Thyroid gland (tissue), 4 donors: ENCODE measurements around the gene ITGA5.

Experiments
- POLR2A ChIP-seq, 2 donors: fragments of 450-650 bp; IDR thresholded peaks; one replicate each; pipeline ENCODE4 v1.6.1; 2017; ENCODE audit warnings: antibody characterized with exemption in 2 of 2, mild to moderate bottlenecking in 2 of 2, moderate library complexity in 1 of 2
- TF ChIP-seq, protein P1 (sequence below), 6 experiments: fragments of 200-600 bp in 3 of 6; fragments of 450-650 bp in 3 of 6; sonication (generic) in 3 of 6; IDR thresholded peaks; one replicate each; pipeline ENCODE4 v1.5.1; 2016 to 2019; ENCODE audit warnings: antibody characterized with exemption in 6 of 6, mild to moderate bottlenecking in 2 of 6, inconsistent platforms in 1 of 6, moderate library complexity in 1 of 6

DNA sequence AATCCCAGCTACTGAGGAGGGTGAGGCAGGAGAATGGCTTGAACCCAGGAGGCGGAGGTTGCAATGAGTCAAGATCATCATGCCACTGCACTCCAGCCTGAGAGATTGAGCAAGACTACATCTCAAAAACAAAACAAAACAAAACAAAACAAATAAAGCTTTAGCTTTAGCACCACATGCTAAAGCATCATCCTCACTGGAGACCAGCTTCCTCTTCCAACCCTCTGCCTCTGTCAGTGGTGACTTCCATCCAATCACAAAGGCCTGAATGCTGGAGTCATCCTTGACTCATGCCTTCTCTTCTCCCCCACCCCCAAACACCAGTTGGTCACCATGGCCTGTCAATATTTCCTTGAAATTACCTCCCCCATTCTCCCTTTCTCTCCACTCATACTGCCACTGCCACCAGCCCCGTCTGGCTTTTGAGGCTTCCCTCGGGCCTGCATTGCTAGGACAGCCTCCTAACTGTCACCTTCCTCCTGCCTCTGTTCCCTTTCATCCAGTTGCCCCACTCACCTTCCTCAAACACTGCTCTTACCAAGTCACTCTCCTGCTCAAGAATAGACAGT, 35.9 kb downstream of the ITGA5 start:
- TF ChIP-seq, protein P1, sequence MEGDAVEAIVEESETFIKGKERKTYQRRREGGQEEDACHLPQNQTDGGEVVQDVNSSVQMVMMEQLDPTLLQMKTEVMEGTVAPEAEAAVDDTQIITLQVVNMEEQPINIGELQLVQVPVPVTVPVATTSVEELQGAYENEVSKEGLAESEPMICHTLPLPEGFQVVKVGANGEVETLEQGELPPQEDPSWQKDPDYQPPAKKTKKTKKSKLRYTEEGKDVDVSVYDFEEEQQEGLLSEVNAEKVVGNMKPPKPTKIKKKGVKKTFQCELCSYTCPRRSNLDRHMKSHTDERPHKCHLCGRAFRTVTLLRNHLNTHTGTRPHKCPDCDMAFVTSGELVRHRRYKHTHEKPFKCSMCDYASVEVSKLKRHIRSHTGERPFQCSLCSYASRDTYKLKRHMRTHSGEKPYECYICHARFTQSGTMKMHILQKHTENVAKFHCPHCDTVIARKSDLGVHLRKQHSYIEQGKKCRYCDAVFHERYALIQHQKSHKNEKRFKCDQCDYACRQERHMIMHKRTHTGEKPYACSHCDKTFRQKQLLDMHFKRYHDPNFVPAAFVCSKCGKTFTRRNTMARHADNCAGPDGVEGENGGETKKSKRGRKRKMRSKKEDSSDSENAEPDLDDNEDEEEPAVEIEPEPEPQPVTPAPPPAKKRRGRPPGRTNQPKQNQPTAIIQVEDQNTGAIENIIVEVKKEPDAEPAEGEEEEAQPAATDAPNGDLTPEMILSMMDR (IDR thresholded peaks at IDR 0.05): no peak
- TF ChIP-seq POLR2A (IDR thresholded peaks at IDR 0.05): no peak
